Stomach smooth muscle (tissue), 2 donors: Measurements from ENCODE around the gene BGLAP.

Source experiments
- H3K27ac ChIP-seq: one replicate; pipeline ENCODE4 v1.7.0; 2013; ENCODE audit warnings: mild to moderate bottlenecking, low read length, inconsistent platforms
- H3K27me3 ChIP-seq, 2 donors: one replicate each; pipeline ENCODE4 v1.7.0; 2013; ENCODE audit warnings: low read length in 2 of 2; ENCODE audit not compliant: insufficient read depth in 2 of 2, control insufficient read depth in 1 of 2
- H3K36me3 ChIP-seq, 2 donors: one replicate each; pipeline ENCODE4 v1.7.0; 2013; ENCODE audit warnings: low read length in 2 of 2; ENCODE audit not compliant: control insufficient read depth in 2 of 2, insufficient read depth in 2 of 2
- H3K4me1 ChIP-seq: one replicate; pipeline ENCODE4 v1.7.0; 2013; ENCODE audit warnings: low read length; ENCODE audit not compliant: control insufficient read depth, insufficient read depth
- H3K4me3 ChIP-seq, 2 donors: one replicate each; pipeline ENCODE4 v1.7.0; 2013; ENCODE audit warnings: low read length in 2 of 2
- H3K9ac ChIP-seq, 2 donors: one replicate each; pipeline ENCODE4 v1.7.0; 2013; ENCODE audit warnings: low read length in 2 of 2, mild to moderate bottlenecking in 1 of 2
- H3K9me3 ChIP-seq, 2 donors: one replicate each; pipeline ENCODE4 v1.7.0; 2013; ENCODE audit warnings: low read length in 2 of 2; ENCODE audit not compliant: control insufficient read depth in 2 of 2
- donor health status: healthy.
- donor health status: Pancreatic carcinoma.

Gene BGLAP

DNA sequence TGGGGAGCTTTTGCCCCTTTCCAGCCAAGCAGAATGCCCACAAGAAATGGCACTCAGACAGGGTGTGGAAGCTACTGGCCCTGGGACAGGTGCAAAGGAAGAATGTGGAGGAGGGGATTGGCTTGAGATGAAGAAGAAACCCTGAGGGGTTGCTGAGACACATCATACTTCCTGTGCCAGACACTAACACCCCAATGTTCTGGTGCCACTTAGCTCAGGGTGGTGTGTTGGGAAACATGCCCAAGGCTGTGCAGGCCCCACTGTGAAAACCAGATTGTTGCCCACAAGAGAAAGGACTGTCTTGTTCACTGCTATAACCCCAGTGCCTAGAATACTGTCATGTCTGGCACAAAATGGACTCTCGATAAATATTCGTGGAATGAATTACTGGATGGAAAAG is 15.7 kb downstream of the BGLAP start:
- Histone ChIP-seq H3K9me3 (no peaks in the 10 kb centered on the region), H3K27ac (no peak overlapping the region), H3K9ac (no peak overlapping the region), H3K36me3 (peaks cover 68 to 71% of the 10 kb centered on the region in 2 donors), H3K27me3 (no peaks in the 10 kb centered on the region), H3K4me1 (peaks cover 3% of the 10 kb centered on the region), H3K4me3 (no peak overlapping the region)

- Histone ChIP-seq H3K4me1 (peaks cover 3% of the 10 kb centered on the region), H3K36me3 (peaks cover 68 to 72% of the 10 kb centered on the region in 2 donors), H3K27me3 (no peaks in the 10 kb centered on the region), H3K4me3 (no peak overlapping the region), H3K9ac (no peak overlapping the region), H3K27ac (no peak overlapping the region), H3K9me3 (no peaks in the 10 kb centered on the region)
Observed at GRCh38 chr1:156258859-156259258, 16.9 kb downstream of the BGLAP start.

DNA sequence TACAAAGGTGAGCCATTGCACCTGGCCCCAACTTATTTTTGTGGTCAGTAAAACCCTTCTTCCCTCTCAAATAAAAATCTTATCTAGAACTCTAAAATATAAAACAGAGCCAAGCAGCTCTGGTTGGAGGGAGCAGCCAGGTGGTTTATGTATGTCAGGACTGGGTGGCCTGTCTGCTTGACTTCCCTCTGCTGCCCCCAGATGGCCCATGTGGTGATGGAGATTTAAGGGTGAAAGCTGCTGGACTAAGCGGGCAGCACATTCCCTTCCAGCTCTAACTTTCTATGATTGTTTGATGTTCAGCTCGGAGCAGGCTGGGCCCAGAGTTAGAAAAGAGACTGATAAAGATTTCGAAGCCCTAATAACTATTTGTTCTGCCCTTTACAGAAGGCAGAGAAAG is 17.8 kb downstream of the BGLAP start:
- Histone ChIP-seq H3K9me3 (no peaks in the 10 kb centered on the region), H3K27ac (no peak overlapping the region), H3K4me3 (no peak overlapping the region), H3K36me3 (peaks cover 70 to 72% of the 10 kb centered on the region in 2 donors), H3K4me1 (peaks cover 3% of the 10 kb centered on the region), H3K27me3 (no peaks in the 10 kb centered on the region), H3K9ac (no peak overlapping the region)

DNA sequence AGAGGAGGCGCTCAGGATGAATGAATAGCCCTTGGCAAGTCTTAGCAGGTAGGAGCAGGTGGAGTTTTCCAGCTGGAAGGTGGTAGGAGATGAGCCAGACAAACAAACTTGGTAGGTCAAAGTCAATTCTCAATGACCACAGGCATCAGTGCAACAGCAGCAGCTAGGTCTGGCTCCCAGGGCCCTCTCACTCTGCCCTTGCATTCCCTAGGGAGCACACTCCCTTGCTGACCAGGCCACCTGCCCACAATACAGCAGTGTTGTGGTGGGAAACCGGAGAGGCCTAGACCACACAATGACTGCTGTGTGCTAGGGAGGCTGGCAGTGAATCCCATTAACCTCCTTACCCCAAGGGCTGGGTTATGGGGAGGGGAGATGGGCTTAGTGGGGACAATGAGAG is 18.9 kb downstream of the BGLAP start:
- Histone ChIP-seq H3K4me1 (peaks cover 3% of the 10 kb centered on the region), H3K27me3 (no peaks in the 10 kb centered on the region), H3K27ac (no peak overlapping the region), H3K9ac (no peak overlapping the region), H3K9me3 (no peaks in the 10 kb centered on the region), H3K36me3 (peaks cover 74 to 81% of the 10 kb centered on the region in 2 donors), H3K4me3 (no peak overlapping the region)

DNA sequence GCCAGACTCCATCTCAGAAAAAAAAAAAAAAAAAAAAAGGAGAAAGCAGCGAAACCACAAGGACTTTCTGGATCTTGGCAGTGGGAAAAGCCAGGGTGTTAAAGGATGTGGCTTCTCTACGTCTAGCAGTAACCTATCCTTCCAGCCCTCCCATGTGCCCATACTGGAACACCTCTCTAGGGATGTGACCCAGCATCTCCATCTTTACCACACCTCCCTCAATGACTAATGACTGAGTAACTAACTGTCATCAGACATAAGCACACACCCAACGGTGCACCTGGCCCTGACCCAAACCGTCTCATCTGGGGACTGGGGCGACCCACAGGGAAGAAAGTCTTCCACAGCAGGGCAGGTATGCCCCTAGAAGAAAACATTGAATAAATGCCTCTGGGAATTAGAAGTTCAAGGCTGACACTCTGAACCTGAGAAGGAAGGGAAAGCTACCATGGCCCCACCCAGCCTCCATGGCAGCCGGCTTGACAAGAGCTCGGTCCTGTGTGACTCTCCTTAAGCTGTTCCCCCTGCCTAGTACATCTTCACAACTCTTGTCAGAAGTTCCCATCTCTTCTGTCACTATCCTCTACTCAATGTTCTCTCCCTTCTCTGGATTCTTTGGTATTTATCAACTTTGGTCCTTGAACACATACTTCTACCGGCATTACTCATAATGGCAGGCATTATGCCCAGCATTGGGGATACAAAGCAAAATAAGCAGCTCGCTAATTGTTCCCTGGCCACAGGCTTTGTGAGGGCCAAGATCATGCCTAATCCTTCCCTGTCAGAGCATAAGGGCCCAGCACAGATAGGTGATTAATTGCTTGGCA is 20.7 kb downstream of the BGLAP start:
- H3K27ac ChIP-seq: no peak overlapping the region
- H3K4me3 ChIP-seq: no peak overlapping the region
- H3K9me3 ChIP-seq: no peaks in the 10 kb centered on the region
- H3K36me3 ChIP-seq: peaks cover 77 to 83% of the 10 kb centered on the region in 2 donors
- no peak overlapping the region for H3K9ac ChIP-seq
- H3K27me3 ChIP-seq: no peaks in the 10 kb centered on the region
- H3K4me1 ChIP-seq: peaks cover 3% of the 10 kb centered on the region

DNA sequence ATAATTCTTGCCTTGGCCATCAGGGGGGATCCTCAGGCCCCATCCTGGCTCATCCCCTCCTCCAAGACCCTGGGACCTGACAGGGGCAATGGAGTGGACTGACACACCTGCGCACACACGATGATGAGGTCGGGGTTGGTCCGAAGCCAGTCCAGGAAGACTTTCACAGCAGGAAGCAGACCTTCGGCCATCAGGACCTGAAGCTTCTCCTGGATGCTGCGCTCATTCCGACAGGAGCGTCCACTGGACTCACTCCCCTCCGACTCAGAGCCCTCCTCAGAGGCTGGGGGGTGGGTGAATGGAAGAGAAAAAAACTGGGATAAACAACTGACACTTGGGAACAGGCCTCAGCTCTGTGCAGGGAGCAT is 21.3 kb downstream of the BGLAP start:
- Histone ChIP-seq H3K27ac (no peak overlapping the region), H3K9ac (no peak overlapping the region), H3K4me3 (no peak overlapping the region), H3K36me3 (peaks cover 77 to 83% of the 10 kb centered on the region in 2 donors), H3K9me3 (no peaks in the 10 kb centered on the region), H3K4me1 (peaks cover 3% of the 10 kb centered on the region), H3K27me3 (no peaks in the 10 kb centered on the region)

DNA sequence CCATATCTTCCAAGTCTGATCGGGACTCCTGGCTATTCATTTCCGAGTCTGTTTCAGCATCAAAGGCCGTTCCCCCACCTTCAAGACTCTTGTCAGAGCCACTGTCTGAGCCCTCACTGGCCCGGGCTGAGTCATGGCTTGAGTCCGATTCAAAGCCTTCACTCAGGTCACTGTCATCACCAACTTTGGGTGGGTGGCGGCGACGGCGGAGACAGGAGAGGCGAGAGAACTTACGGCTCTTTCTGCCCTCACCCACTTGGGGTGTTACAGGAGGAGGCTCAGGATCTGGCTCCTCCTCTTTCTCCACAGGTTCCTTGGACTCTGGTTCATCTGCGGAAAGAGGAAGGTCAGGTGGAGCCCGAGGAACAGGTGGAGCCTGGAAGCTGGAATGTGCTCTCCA is 24.1 kb downstream of the BGLAP start:
- Histone ChIP-seq H3K27ac (no peak overlapping the region), H3K27me3 (no peaks in the 10 kb centered on the region), H3K9ac (no peak overlapping the region), H3K9me3 (no peaks in the 10 kb centered on the region), H3K36me3 (peaks cover 57 to 69% of the 10 kb centered on the region in 2 donors), H3K4me1 (no peaks in the 10 kb centered on the region), H3K4me3 (no peak overlapping the region)

DNA sequence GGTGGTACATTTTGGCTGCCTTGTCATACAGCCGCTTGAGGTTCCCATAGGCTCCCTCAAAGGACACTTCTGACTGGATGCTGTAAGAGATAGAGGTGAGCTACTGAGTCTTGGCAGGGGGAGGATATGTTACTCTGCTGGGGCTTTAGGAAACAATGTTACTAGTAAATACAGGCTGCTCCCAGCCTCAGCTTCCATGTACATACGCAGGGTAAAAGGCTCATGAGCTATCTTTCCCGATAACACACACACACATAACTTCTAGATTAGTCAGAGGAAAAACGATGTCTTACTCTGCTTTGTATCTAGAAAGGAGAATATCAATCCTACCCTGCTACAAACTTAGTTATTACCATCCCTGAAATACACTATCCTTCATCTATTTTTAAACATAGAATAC is 26.4 kb downstream of the BGLAP start:
- no peaks in the 10 kb centered on the region for H3K4me1 ChIP-seq
- H3K9ac ChIP-seq: no peak overlapping the region
- H3K27ac ChIP-seq: no peak overlapping the region
- H3K36me3 ChIP-seq: peaks cover 55 to 70% of the 10 kb centered on the region in 2 donors
- no peaks in the 10 kb centered on the region for H3K27me3 ChIP-seq
- H3K9me3 ChIP-seq: no peaks in the 10 kb centered on the region
- H3K4me3 ChIP-seq: no peak overlapping the region

GRCh38 chr1:156270314-156270713 is 28.3 kb downstream of the BGLAP start:
- H3K4me3 ChIP-seq: no peak overlapping the region
- no peaks in the 10 kb centered on the region for H3K9me3 ChIP-seq
- H3K27me3 ChIP-seq: no peaks in the 10 kb centered on the region
- H3K4me1 ChIP-seq: no peaks in the 10 kb centered on the region
- peaks cover 62 to 74% of the 10 kb centered on the region in 2 donors for H3K36me3 ChIP-seq
- no peak overlapping the region for H3K27ac ChIP-seq
- H3K9ac ChIP-seq: no peak overlapping the region

DNA sequence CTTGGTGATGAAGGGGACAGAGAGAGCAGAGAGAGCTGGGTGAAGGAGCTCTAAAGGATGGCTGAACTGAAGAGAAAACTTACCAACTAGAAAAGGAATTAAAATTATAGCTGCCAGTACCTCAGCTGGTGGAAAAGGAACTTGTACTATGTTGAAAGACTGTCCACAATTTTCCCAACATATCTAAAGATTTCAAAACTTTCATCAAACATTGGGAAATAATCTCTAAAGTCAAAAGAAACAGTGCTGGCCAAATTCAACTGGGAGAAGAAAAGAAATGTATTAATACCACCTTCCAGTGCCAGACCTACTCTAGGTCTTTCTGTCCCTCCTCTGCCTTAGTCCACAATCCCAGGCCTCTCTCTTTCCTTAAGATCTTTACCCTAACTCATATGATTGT is 34.5 kb downstream of the BGLAP start:
- peaks cover 9% of the 10 kb centered on the region for H3K4me1 ChIP-seq
- no peak overlapping the region for H3K27ac ChIP-seq
- no peak overlapping the region for H3K9ac ChIP-seq
- H3K4me3 ChIP-seq: no peak overlapping the region
- H3K9me3 ChIP-seq: no peaks in the 10 kb centered on the region
- no peaks in the 10 kb centered on the region for H3K27me3 ChIP-seq
- peaks cover 54 to 64% of the 10 kb centered on the region in 2 donors for H3K36me3 ChIP-seq

DNA sequence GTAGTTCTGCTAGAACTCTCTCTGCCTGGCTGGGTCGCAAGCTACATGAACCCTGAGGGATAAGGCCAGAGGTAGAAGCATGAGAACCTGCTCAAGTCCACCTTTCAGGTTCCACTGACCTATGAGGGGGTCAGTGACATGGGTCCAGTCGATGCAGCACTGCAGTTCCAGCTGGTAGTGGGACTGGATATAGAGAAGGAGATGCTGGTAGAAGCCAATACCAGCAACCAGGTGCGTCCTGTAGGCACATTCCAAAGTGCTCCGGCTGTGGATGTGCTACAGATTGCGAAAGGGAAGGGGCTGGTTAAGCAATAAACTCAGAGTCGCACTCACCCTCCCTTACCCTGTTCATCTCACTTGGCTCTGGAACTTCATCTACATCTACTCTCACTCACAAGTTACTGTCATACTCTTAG is 35.0 kb downstream of the BGLAP start:
- Histone ChIP-seq H3K27me3 (no peaks in the 10 kb centered on the region), H3K9ac (no peak overlapping the region), H3K9me3 (no peaks in the 10 kb centered on the region), H3K4me1 (peaks cover 13% of the 10 kb centered on the region), H3K36me3 (peaks cover 50 to 62% of the 10 kb centered on the region in 2 donors), H3K4me3 (no peak overlapping the region), H3K27ac (no peak overlapping the region)
